ENCODE data around the gene STAT5B. TPM values are rescaled to one million over a fixed set of nuclear protein-coding genes. Genes with fewer than 3 reads are reported as not detected.
"Not testable (repeated sequence)": the region's sequence is repeated elsewhere in the genome, so short reads cannot be mapped to it uniquely, and the experiment has no call there.

Gene STAT5B
- total RNA-seq, 2 experiments from 2014 or later: 112 to 116 TPM

- H3K36me3 Mint-ChIP-seq: peaks cover 16% of the 10 kb centered on the region
- H3K4me1 Mint-ChIP-seq: peaks cover 58% of the 10 kb centered on the region
- no peak overlapping the region for H3K4me3 Mint-ChIP-seq
Observed at GRCh38 chr17:42268236-42268635, 8.0 kb downstream of the STAT5B start.

GRCh38 chr17:42266918-42267766 lies 9.0 kb downstream of the STAT5B start:
- Mint-ChIP-seq H3K4me1 (peaks cover 48% of the 10 kb centered on the region), H3K4me3 (no peak overlapping the region), H3K27ac (peak overlapping the region; percentile 80), H3K36me3 (peaks cover 16% of the 10 kb centered on the region), H3K9me3 (ENCODE audit: low read depth) (no peaks in the 10 kb centered on the region), H3K27me3 (no peaks in the 10 kb centered on the region)
- CTCF ChIA-PET: interaction anchor here (0.9 to 1.8 kb wide), 9 partner anchors 8 to 301 kb away, joined by 3 to 5 read pairs (median 4); partner anchors contain the start of gene CNP
- DNase-seq (peak; percentile 78), ATAC-seq (peak; percentile 89)

More at GRCh38 chr17:42268236-42268635, 8.0 kb downstream of the STAT5B start:
- Mint-ChIP-seq H3K27me3 (no peaks in the 10 kb centered on the region), H3K27ac (peak overlapping the region; percentile 66), H3K9me3 (ENCODE audit: low read depth) (no peaks in the 10 kb centered on the region)
- DNase-seq: no peak
- CTCF ChIA-PET: interaction anchor here (0.7 to 1.9 kb wide), 4 partner anchors 44 to 297 kb away, joined by 3 to 10 read pairs (median 5); no protein-coding TSS in a partner anchor
- no peak for ATAC-seq

- peaks cover 16% of the 10 kb centered on the region for H3K36me3 Mint-ChIP-seq
- H3K4me1 Mint-ChIP-seq: peaks cover 41% of the 10 kb centered on the region
- ATAC-seq (no peak), DNase-seq (no peak)
- no peaks in the 10 kb centered on the region for H3K27me3 Mint-ChIP-seq
- H3K9me3 Mint-ChIP-seq (ENCODE audit: low read depth): no peaks in the 10 kb centered on the region
- H3K4me3 Mint-ChIP-seq: no peak overlapping the region
- CTCF ChIA-PET: interaction anchor here (1.0 to 1.8 kb wide), 6 partner anchors 8 to 83 kb away, joined by 3 to 5 read pairs (median 4); no protein-coding TSS in a partner anchor
- H3K27ac Mint-ChIP-seq: peak overlapping the region; percentile 80
Observed at GRCh38 chr17:42266462-42266861, 9.7 kb downstream of the STAT5B start.

GRCh38 chr17:42264366-42264765 lies 11.8 kb downstream of the STAT5B start:
- CTCF ChIA-PET, H3K27me3 Mint-ChIP-seq: not testable (repeated sequence)
- peaks cover 14% of the 10 kb centered on the region for H3K36me3 Mint-ChIP-seq

GRCh38 chr17:42260318-42260717 lies 15.9 kb downstream of the STAT5B start:
- Mint-ChIP-seq H3K9me3 (ENCODE audit: low read depth) (no peaks in the 10 kb centered on the region), H3K36me3 (peaks cover 3% of the 10 kb centered on the region), H3K4me3 (no peak overlapping the region), H3K4me1 (peaks cover 3% of the 10 kb centered on the region), H3K27ac (no peak overlapping the region), H3K27me3 (no peaks in the 10 kb centered on the region)
- ATAC-seq: no peak
- no peak for DNase-seq
- CTCF ChIA-PET: interaction anchor here (1.7 kb wide), 1 partner anchor 8 kb away, joined by 4 read pairs; no protein-coding TSS in a partner anchor

More at GRCh38 chr17:42264366-42264765, 11.8 kb downstream of the STAT5B start:
- not testable (repeated sequence) for ATAC-seq; H3K27ac Mint-ChIP-seq; H3K4me3 Mint-ChIP-seq; DNase-seq; H3K9me3 Mint-ChIP-seq (ENCODE audit: low read depth)
- peaks cover 24% of the 10 kb centered on the region for H3K4me1 Mint-ChIP-seq

- CTCF ChIA-PET: interaction anchor here (1.8 kb wide), 1 partner anchor 33 kb away, joined by 4 read pairs; the partner anchor contains the start of gene STAT5A
- Mint-ChIP-seq H3K27me3 (no peaks in the 10 kb centered on the region), H3K27ac (no peak overlapping the region), H3K4me1 (peaks cover 38% of the 10 kb centered on the region), H3K9me3 (ENCODE audit: low read depth) (no peaks in the 10 kb centered on the region), H3K4me3 (no peak overlapping the region), H3K36me3 (peaks cover 4% of the 10 kb centered on the region)
- no peak for DNase-seq
- ATAC-seq: no peak
Observed at GRCh38 chr17:42255445-42255844, 20.7 kb downstream of the STAT5B start.

GRCh38 chr17:42253578-42253977 lies 22.6 kb downstream of the STAT5B start:
- Mint-ChIP-seq H3K9me3 (ENCODE audit: low read depth) (no peaks in the 10 kb centered on the region), H3K4me1 (peaks cover 50% of the 10 kb centered on the region), H3K4me3 (no peak overlapping the region), H3K27ac (peak overlapping the region; percentile 86), H3K27me3 (no peaks in the 10 kb centered on the region), H3K36me3 (peaks cover 6% of the 10 kb centered on the region)
- no peak for DNase-seq
- ATAC-seq: no peak
- CTCF ChIA-PET: interaction anchor here (1.8 kb wide), 1 partner anchor 35 kb away, joined by 4 read pairs; the partner anchor contains the start of gene STAT5A

GRCh38 chr17:42252597-42253550 lies 23.3 kb downstream of the STAT5B start:
- no peaks in the 10 kb centered on the region for H3K9me3 Mint-ChIP-seq (ENCODE audit: low read depth)
- DNase-seq (no peak), ATAC-seq (peak; percentile 16)
- H3K27ac Mint-ChIP-seq: peak overlapping the region; percentile 86
- CTCF ChIA-PET: interaction anchor here (1.8 to 6.2 kb wide), 2 partner anchors 8 to 30 kb away, joined by 4 to 51 read pairs; no protein-coding TSS in a partner anchor
- no peaks in the 10 kb centered on the region for H3K27me3 Mint-ChIP-seq
- H3K4me1 Mint-ChIP-seq: peaks cover 56% of the 10 kb centered on the region
- peaks cover 6% of the 10 kb centered on the region for H3K36me3 Mint-ChIP-seq
- peak overlapping the region; percentile 1 for H3K4me3 Mint-ChIP-seq

GRCh38 chr17:42251115-42251514 lies 25.1 kb downstream of the STAT5B start:
- Mint-ChIP-seq H3K4me3 (no peak overlapping the region), H3K9me3 (ENCODE audit: low read depth) (no peaks in the 10 kb centered on the region), H3K27ac (peak overlapping the region; percentile 96), H3K27me3 (no peaks in the 10 kb centered on the region), H3K4me1 (peaks cover 70% of the 10 kb centered on the region), H3K36me3 (peaks cover 13% of the 10 kb centered on the region)
- no peak for DNase-seq
- ATAC-seq: no peak
- CTCF ChIA-PET: interaction anchor here (1.0 to 6.2 kb wide), 7 partner anchors 10 to 276 kb away, joined by 3 to 51 read pairs (median 5); no protein-coding TSS in a partner anchor

- CTCF ChIA-PET: interaction anchor here (0.8 to 6.2 kb wide), 15 partner anchors 8 to 328 kb away, joined by 3 to 51 read pairs (median 5); partner anchors contain the start of genes GHDC and PSMC3IP
- no peaks in the 10 kb centered on the region for H3K27me3 Mint-ChIP-seq
- H3K36me3 Mint-ChIP-seq: peaks cover 12% of the 10 kb centered on the region
- ATAC-seq (peak; percentile 59), DNase-seq (peak; percentile 76)
- H3K27ac Mint-ChIP-seq: peak overlapping the region; percentile 96
- H3K4me3 Mint-ChIP-seq: peak overlapping the region; percentile 80
- H3K4me1 Mint-ChIP-seq: peaks cover 68% of the 10 kb centered on the region
- no peaks in the 10 kb centered on the region for H3K9me3 Mint-ChIP-seq (ENCODE audit: low read depth)
Observed at GRCh38 chr17:42249681-42250446, 26.3 kb downstream of the STAT5B start.

- no peaks in the 10 kb centered on the region for H3K27me3 Mint-ChIP-seq
- DNase-seq: peak; percentile 89
- H3K4me3 Mint-ChIP-seq: peak overlapping the region; percentile 80
- H3K27ac Mint-ChIP-seq: peak overlapping the region; percentile 96
- H3K9me3 Mint-ChIP-seq (ENCODE audit: low read depth): no peaks in the 10 kb centered on the region
- CTCF ChIA-PET: interaction anchor here (0.5 to 6.2 kb wide), 18 partner anchors 11 to 437 kb away, joined by 3 to 51 read pairs (median 4); partner anchors contain the start of genes GHDC, NKIRAS2, P3H4 and STAT5B
- peaks cover 65% of the 10 kb centered on the region for H3K4me1 Mint-ChIP-seq
- peak; percentile 89 for ATAC-seq
- peaks cover 13% of the 10 kb centered on the region for H3K36me3 Mint-ChIP-seq
Observed at GRCh38 chr17:42248351-42249179, 27.6 kb downstream of the STAT5B start.

All from activated CD8-positive, alpha-beta memory T cell treated with anti-CD3 and anti-CD28 coated beads, Interleukin-2, amount 10 ng/mL, durations not matched to agents 7 days and 5 days (primary cell).